ENCODE data around the gene MGMT. TPM values are rescaled to one million over a fixed set of nuclear protein-coding genes. Genes with fewer than 3 reads are reported as not detected.

MGMT gene
- total and polyA plus RNA-seq, 2 of the 4 experiments (the other 2 are of a cell fraction), result 11.5 to 17.8 TPM

DNA sequence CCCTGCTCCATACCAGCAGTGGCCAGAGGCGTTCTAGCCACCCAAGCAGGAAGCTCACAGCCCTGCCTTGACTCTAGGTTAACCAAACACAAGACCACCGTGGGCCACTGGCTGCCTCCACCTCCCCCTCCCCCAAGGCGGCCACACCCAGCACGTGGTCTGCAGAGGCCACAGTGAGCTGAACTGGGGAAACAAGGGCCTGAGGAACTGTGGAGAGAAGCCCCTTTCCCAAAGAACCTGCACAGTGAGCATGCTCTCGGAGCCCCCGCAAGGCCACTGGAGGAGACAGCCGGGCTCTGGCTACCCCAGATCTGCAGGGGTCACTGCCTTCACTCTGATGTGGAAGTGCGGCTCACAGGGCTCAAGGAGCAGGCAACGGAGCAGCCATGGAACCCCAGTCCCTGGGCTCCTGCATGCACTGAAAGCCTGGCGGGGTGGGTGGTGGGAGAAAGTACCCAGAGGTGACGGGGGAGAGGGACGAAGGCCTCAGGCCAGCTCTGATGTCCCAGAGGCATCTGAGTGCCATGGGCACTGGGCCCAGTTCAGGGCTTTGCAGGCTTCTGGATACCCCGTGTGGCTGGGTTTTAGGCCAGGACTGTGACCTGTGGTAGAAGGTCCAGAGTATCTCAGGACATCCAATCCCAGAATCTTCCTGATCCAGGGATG is 307.8 kb downstream of the MGMT start:
- dilution Hi-C loops (cut with HindIII; ENCODE audit: low sequenced_read_pairs, unreplicated experiment), result no loop called here
- WGBS, 2 experiments (ENCODE audit: extremely low coverage in 2 of 2, insufficient read length in 1 of 2), result 100% methylated on average over 3 of the region's 13 CpGs; no CpG with 5 or more reads in 1 of the 2 experiments
- no TSS peak for BruUV-seq (replicated peaks)

More for the DNA sequence above, 307.8 kb downstream of the MGMT start:
- Histone ChIP-seq H3K4me2 (ENCODE audit: low read depth, low read length) (no peak overlapping the region), H4K91ac (ENCODE audit: insufficient read depth, low read depth, low read length) (no peak overlapping the region), H2BK20ac (ENCODE audit: low read depth, low read length) (no peak overlapping the region), H4K20me1 (ENCODE audit: insufficient read depth, low read length) (no peaks in the 10 kb centered on the region), H2BK15ac (ENCODE audit: low read depth, low read length) (no peak overlapping the region), H3K56ac (ENCODE audit: extremely low read depth, insufficient read depth, low read length) (no peak overlapping the region), H3K9me3 (ENCODE audit: control insufficient read depth, insufficient read depth, low read length) (peaks cover 35% of the 10 kb centered on the region), H3K9me1 (ENCODE audit: insufficient read depth, low read length) (no peaks in the 10 kb centered on the region), H2AFZ (replicated peaks; ENCODE audit: low read length, poor library complexity) (no peak overlapping the region), H2BK5ac (ENCODE audit: low read depth, low read length, poor library complexity, severe bottlenecking) (no peak overlapping the region), H3K18ac (ENCODE audit: low read depth, low read length) (no peak overlapping the region), H3K27me3 (ENCODE audit: control insufficient read depth, insufficient read depth, low read length) (no peaks in the 10 kb centered on the region), H3K4me3 (ENCODE audit: insufficient read depth, low read depth, low read length) (no peak overlapping the region), H2AK9ac (replicated peaks; ENCODE audit: low read depth, low read length, poor library complexity) (no peak overlapping the region), H3K4ac (ENCODE audit: low read depth, low read length) (no peak overlapping the region), H3K23ac (ENCODE audit: low read depth, low read length) (no peak overlapping the region), H4K5ac (ENCODE audit: low read depth, low read length) (no peak overlapping the region), H3K9ac (ENCODE audit: low read depth, low read length) (no peak overlapping the region), H2BK120ac (ENCODE audit: low read depth, low read length) (no peak overlapping the region), H3K36me3 (ENCODE audit: control insufficient read depth, insufficient read depth, low read length) (no peaks in the 10 kb centered on the region), H3K79me1 (ENCODE audit: low read depth in 1 of 2, low read length in 2 of 2) (no peaks in the 10 kb centered on the region), H2AK5ac (ENCODE audit: low read depth, low read length) (no peak overlapping the region), H4K8ac (ENCODE audit: low read depth in 2 of 2, low read length in 2 of 2) (no peak overlapping the region), H3K14ac (replicated peaks; ENCODE audit: low read depth, low read length) (no peak overlapping the region), H3K4me1 (ENCODE audit: control insufficient read depth, insufficient read depth, low read length) (no peaks in the 10 kb centered on the region), H3K27ac (ENCODE audit: insufficient read depth, low read length) (no peak overlapping the region)
- intact Hi-C loops (cut with micrococcal nuclease), result no loop called here
- TF ChIP-seq CHD1 (IDR thresholded peaks at IDR 0.05; ENCODE audit: low read depth, low read length), result no peak
- no peak for TF ChIP-seq SMC3 (IDR thresholded peaks at IDR 0.05; ENCODE audit: low read depth, low read length)
- no peak for TF ChIP-seq POLR2A (IDR thresholded peaks at IDR 0.05; ENCODE audit: low read depth, low read length)
- no peak for TF ChIP-seq MXI1 (IDR thresholded peaks at IDR 0.05; ENCODE audit: borderline replicate concordance, low read depth, low read length)
- TF ChIP-seq NFE2L2 (IDR thresholded peaks at IDR 0.05; ENCODE audit: low read depth, low read length), result no peak
- TF ChIP-seq FOS (IDR thresholded peaks at IDR 0.05; ENCODE audit: low read depth, low read length), result no peak
- TF ChIP-seq ELK1 (IDR thresholded peaks at IDR 0.05; ENCODE audit: borderline replicate concordance, low read depth, low read length), result no peak
- no peak for TF ChIP-seq CEBPB (IDR thresholded peaks at IDR 0.05; ENCODE audit: low read depth, low read length)
- TF ChIP-seq MAFK (IDR thresholded peaks at IDR 0.05; ENCODE audit: low read depth, low read length), result no peak
- no peak for TF ChIP-seq RAD21 (IDR thresholded peaks at IDR 0.05; ENCODE audit: low read length)
- TF ChIP-seq MAZ (IDR thresholded peaks at IDR 0.05; ENCODE audit: borderline replicate concordance, low read depth, low read length), result no peak
- TF ChIP-seq RCOR1 (IDR thresholded peaks at IDR 0.05; ENCODE audit: insufficient replicate concordance, low read length), result no peak
- TF ChIP-seq, protein P1, sequence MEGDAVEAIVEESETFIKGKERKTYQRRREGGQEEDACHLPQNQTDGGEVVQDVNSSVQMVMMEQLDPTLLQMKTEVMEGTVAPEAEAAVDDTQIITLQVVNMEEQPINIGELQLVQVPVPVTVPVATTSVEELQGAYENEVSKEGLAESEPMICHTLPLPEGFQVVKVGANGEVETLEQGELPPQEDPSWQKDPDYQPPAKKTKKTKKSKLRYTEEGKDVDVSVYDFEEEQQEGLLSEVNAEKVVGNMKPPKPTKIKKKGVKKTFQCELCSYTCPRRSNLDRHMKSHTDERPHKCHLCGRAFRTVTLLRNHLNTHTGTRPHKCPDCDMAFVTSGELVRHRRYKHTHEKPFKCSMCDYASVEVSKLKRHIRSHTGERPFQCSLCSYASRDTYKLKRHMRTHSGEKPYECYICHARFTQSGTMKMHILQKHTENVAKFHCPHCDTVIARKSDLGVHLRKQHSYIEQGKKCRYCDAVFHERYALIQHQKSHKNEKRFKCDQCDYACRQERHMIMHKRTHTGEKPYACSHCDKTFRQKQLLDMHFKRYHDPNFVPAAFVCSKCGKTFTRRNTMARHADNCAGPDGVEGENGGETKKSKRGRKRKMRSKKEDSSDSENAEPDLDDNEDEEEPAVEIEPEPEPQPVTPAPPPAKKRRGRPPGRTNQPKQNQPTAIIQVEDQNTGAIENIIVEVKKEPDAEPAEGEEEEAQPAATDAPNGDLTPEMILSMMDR (conservative IDR thresholded peaks at IDR 0.05; ENCODE audit: low read depth, low read length), result no peak
- TF ChIP-seq RFX5 (IDR thresholded peaks at IDR 0.05; ENCODE audit: low read depth, low read length), result no peak
- TF ChIP-seq, protein P2, sequence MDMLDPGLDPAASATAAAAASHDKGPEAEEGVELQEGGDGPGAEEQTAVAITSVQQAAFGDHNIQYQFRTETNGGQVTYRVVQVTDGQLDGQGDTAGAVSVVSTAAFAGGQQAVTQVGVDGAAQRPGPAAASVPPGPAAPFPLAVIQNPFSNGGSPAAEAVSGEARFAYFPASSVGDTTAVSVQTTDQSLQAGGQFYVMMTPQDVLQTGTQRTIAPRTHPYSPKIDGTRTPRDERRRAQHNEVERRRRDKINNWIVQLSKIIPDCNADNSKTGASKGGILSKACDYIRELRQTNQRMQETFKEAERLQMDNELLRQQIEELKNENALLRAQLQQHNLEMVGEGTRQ (IDR thresholded peaks at IDR 0.05; ENCODE audit: low read depth, low read length), result no peak
- no peak for TF ChIP-seq BHLHE40 (IDR thresholded peaks at IDR 0.05; ENCODE audit: low read depth, low read length)
- ATAC-seq (ENCODE audit: low read depth) (no peak), DNase-seq (no peak)
- POLR2A ChIA-PET (ENCODE audit: unreplicated experiment), result no interaction called here
- CTCF ChIA-PET, result no interaction called here
- in situ Hi-C loops (cut with MboI; ENCODE audit: low sequenced_read_pairs), result no loop called here

Measured in IMR-90 (cell line).